Measurements from ENCODE around the gene USP12.

Gene USP12

GRCh38 chr13:27182844-27183497, 11.4 kb upstream of the USP12 start:
- no peak for DNase-seq

DNA sequence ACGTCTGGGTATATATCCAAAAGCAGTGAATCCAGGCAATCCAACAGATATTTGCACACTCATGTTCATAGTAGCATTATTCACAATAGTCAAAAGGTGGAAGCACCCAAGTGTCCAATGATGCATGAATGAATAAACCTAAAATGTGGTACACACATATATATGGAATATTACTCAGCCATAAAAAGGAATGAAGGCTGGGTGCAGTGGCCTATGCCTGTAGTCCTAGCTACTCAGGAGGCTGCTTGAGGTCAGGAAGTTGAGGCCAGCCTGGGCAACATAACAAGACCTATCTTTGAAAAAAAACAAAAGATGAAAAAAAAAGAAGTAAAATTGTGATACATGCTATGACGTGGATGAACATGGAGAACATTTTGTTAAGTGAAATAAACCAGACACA, 10.4 kb upstream of the USP12 start:
- DNase-seq = no peak

- DNase-seq = no peak
Measured at GRCh38 chr13:27177852-27178251, 6.2 kb upstream of the USP12 start.

GRCh38 chr13:27176470-27177410, 5.1 kb upstream of the USP12 start:
- no peak for DNase-seq

DNA sequence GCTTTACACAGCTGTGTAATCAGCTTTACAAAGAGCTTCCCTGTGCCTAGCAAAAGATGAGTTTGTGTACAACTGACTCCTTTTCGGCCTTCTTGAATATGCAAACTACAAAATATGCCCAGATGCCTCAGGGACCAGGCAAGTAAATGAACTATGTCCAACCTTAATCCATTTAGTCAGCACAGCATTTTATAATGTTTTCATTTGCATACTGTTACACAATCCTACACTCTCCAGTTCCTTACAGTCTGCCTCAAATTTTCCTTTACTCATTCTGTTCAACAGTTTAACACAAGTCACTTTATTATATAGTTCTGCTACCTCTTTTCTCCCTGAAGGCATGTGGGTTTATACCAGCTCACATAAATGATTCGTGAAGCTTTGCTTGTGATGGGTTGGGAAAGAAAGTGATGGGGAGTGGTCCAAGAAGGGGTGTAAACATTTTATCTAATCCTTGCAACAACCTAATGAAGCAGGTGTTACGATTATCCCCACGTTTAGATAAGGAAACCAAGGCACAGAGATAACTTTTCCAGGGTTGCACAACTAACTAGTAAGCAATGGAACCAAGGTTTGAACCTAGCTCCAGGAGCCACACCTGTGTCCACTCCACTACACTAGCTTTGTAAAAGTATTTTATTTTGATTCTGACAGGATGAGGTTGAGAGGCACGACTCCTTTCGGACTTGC, 3.3 kb upstream of the USP12 start:
- DNase-seq = no peak

DNA sequence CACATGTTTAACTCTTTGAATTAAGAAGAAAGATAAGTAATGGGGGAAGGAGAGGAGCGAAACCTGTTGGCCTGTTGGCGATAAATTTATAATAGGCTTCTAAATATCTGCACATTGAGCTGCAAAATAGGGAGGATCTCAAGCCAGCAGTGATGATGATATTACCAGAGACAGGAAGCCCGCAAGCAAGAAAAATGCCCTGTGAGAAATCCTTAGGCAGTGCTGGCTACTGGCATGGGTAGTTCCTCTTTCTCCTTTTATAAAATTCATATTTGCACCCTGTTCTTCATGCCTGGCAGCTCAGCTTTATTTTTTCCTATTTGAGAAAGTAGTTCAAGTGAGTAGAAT, 858 bp upstream of the USP12 start:
- DNase-seq = no peak

DNA sequence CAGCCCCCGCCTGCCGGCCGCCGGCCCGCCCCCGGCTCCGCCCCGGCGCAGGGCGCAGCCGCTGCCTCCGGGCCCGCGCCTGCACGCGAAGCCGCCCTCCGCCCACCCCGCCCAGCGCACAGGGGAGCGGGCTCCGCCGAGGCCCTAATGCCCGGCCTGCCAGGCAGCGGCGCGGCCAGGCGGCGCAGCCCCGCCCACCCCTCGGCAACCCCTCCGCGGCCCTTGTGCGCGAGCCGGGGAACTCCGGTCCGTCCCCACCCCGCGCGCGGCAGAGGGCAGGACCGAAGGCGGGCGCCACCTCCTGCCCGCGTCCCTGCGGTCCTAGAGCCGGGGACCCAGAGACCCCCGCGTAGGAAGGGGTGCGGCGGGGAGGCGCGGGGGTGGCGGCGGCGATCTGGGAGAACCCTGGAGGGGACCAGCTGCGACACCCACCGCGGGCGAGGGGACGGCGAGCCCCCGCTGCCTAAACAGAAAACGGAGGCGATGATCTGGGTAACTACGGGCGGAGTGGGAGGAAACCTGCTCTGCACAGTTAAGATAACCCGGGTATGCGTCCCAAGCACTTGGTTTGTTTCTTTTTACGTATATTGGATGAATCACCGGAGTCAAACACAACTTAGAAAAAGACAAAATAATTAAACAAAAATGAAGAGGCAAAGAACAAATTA, 350 bp upstream of the USP12 start:
- peak; percentile 36 for DNase-seq

DNA sequence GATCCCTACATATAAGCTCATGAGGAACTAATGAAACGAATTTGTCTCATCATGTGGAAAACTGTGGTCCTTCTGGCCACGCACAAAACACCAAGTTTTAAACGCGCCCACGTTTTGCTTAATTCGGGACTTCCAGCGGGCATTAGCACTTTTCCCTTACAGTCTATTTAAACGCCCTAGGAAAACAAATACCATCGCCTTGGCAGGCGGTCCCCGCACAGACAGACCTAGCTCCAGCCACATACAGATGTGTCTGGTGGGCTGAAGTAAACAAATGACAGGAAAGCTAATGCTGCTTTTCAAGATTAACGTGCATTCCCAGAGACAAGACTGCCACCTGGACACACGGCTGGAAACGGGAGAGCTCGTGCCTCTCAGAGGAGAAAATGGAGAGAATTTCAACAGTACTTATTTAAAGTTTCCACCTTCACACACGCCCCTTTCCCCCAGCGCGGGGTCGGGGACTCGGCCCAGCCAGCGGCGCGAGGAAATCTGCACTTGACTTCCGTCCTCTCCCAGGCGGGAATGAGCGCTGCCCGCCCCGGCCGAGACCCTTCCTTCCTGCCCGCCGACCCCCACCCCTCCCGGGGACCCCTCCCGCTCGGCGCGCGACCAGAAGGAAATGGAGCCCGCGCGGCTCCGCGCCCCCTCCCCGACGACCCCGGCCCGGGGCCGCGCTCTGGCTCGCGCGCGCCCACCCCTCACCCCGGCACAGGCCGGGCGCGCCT, 931 bp downstream of the USP12 start:
- DNase-seq = no peak

DNA sequence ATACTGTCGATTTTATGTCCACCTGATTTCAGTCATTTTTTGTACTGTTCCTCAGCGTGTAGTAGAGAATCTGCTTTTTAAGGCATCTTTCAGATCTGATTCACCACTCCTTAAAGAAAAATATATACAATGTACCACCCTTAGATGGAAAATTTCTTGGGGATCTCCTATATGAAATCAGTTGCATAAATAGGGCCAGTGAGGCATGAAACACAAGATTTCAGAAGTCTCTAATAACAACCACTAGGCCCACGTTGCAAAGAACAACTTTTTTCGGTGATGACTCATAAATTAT, 1.4 kb downstream of the USP12 start:
- DNase-seq = no peak

DNA sequence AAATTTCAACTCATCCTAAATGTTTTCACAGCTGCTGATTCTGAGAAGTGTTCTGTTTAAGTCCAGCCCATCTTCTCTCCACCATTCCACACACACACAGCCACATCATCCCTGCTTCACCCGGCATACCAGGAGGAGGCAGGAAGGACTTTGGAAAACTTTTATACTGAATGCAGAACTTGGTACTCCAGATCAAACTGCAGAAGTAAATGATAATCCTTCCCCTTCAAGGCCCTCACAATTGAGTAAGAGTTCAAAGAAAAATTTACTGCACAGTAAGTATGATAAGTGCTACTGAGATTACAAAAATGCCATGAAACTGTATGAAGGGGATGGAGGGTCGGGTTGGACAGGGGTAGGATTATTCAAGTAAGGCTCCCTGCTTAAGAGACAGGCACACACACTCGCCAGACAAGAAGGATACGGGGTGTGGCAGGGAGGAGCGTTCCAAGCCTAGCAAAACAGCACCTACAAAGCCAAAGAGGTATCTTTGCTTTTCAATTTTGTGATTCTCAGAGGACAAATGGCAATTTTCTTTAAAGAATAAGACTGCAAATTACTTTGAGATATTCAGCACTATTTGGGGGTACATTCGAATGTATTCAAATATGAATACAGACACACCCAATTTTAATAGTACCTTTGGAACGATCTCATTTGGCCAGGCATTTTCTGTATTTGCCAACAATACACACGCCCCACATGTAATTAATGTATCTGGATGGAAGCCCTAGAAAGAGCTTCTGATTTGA, 2.5 kb downstream of the USP12 start:
- no peak for DNase-seq

- no peak for DNase-seq
Measured at GRCh38 chr13:27168086-27168485, 3.5 kb downstream of the USP12 start.

DNA sequence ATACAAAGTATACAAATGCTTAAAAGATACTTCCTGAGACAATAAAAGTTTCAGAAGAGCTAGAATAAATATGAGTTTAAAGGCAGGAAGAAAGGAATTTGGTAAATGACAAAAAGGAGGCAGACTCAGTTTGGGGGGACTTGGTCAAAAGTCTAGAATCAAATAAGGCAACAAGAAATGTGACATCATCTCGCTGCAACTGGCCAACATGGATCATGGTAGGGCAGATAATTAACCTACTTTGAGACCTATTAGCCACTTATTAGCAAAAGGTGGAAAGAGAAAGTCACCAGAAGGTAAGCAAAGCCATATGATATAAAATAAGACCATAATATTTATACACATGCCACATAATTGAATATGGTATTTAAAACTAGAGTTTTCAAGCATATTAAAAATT, 5.3 kb downstream of the USP12 start:
- DNase-seq = no peak

- DNase-seq = no peak
Measured at GRCh38 chr13:27161980-27162379, 9.6 kb downstream of the USP12 start.

DNA sequence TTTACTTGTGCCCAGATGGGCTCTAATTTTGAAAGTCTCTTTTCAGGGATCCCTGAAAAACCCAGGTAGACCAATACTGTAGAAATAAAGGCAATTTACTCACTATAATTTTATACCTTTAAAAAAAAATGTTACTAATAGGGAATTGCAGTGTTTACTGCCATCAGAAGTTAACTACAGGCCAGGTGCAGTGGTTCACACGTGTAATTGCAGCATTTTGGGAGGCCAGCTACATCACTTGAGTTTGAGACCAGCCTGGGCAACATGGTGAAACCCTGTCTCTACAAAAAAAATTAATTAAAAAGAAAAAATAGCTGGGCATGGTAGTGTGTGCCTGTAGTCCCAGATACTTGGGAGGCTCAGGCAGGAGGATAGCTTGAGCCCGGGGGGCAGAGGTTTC, 10.2 kb downstream of the USP12 start:
- DNase-seq = no peak

DNA sequence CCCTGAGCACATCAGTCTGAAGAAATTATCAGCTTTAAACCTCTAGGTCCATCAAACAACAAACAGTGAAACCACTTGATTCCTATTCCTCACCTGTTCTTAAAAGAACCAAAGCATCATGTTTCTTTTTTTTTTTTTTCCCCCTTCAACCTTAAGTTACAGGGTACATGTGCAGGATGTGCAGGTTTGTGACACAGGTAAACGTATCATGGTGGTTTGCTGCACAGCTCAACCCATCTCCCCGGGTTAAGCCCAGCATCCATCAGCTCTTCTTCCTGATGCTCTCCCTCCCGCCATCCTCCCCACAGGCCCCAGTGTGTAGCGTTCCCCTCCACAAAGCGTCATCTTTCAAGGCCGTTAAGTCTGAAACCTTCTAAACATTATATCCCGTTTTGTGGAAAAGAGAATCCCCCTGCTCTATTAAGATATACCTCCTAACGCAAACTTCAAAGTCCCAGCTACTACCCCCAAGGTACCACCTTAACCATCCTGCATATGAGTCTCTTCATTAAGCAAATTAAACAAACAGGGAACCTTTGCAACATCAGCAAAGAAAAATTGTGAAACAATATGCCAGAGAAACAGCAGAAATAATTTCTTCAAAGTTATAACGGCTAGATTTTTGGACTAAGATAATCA, 10.8 kb downstream of the USP12 start:
- DNase-seq = no peak

DNA sequence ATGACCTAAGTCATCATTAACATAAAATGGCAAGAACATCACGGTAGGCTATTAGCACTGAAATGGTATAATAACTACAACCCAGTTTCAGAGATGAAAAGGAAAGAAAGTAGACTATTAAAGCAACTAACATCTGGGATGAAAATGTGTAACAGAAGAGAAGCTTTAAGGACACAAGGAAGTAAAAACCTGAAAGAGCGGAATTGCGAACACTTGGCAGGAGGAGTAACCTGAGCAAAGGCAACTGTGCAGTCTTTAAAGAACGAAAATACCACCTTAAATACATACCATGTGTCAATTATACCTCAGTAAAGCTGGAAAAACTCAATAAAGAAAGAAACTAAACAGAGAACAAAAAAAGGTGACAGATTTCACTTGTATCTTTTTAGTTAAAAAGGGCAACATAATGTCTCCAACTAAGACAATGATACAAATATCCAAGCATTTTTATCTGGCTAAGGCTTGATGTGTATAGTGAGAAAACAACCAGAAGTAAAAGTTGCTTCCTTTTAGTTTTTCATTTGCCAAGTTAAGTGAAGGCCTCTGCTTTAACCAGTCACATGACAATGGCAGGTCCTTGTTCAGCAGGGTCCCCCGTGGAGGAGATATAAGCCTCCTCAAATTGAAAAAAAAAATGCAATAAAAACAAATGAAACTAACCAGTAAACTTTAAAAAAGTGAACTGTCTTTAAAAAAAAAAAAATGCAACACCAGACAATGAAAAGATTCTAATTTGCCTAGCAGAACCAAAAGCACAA, 11.6 kb downstream of the USP12 start:
- DNase-seq = no peak

DNA sequence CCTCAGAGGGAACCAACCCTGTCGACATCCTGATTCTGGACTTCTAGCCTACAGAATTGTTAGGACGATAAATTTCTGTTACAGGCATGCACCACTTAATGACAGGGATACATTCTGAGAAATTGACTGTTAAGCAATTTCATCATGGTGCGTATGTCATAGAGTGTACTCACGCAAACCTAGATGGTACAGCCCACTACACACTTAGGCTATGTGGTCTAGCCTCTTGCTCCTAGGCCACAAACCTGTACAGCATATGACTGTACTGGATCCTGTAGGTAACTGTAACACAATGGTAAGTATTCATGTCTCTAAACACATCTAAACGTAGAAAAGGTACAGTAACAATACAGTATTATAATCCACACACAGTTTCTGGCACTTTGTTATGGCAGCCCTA, 13.3 kb downstream of the USP12 start:
- no peak for DNase-seq

DNA sequence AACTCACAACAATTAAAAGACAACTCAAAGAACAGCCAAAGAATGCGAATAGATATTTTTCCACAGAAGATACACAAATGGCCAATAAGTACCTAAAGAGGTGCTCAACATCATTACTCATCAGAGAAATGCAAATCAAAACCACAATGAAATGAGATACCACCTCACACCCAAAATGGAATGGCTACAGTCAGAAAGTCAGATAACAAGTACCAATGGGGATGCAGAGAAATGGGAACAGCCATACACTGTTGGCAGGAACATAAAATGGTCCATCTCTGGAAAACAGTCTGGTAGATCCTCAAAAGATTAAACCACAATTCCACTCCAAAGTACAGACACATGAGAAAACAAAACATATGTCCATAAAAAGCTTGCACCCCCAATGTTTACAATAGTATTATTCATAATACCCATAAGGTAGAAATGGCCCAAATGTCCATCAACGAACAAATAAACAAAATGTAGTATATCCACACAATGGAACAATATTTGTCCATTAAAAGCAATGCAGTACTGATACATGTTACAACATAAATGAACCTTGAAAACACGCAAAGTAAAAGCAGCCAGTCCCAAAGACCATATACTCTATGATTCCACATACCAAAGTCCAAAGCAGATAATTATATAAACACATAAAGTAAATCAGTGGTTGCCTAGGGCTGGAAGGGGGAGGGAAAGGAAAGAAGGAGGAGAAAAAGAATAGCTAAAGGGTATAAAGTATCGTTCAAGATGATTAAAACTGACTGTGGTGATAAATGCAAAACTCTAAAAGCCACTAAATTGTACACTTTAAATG, 19.6 kb downstream of the USP12 start:
- DNase-seq = no peak

- no peak for DNase-seq
Measured at GRCh38 chr13:27149702-27150101, 21.9 kb downstream of the USP12 start.

GRCh38 chr13:27148900-27149299, 22.7 kb downstream of the USP12 start:
- DNase-seq = no peak
